CD14-positive monocyte (primary cell): ENCODE data around the gene SLIT3. TPM values are rescaled to one million over a fixed set of nuclear protein-coding genes. Genes with fewer than 3 reads are reported as not detected.

Experiments
- DNase-seq, 3 donors: peaks; one replicate each; pipeline ENCODE4 v3.0.0-alpha.2; 2011 to 2022
- H2AFZ ChIP-seq: 2 replicates; pipeline ENCODE4 v1.6.0; 2012; ENCODE audit warnings: mild to moderate bottlenecking, low read depth, low read length, inconsistent platforms; ENCODE audit not compliant: insufficient read depth, poor library complexity, severe bottlenecking
- H3K27ac ChIP-seq, 2 donors: 1 replicate in 1 of 2; 2 replicates in 1 of 2; pipeline ENCODE4 v1.5.1; 2012 to 2013; ENCODE audit warnings: low read length in 2 of 2, control low read depth in 1 of 2, inconsistent platforms in 1 of 2, low read depth in 1 of 2, mild to moderate bottlenecking in 1 of 2
- H3K27me3 ChIP-seq, 2 donors: one replicate each; pipeline versions ENCODE4 v1.6.0 to v1.6.1; 2011 to 2013; ENCODE audit warnings: low read length in 2 of 2; ENCODE audit not compliant: control insufficient read depth in 2 of 2, insufficient read depth in 2 of 2
- H3K36me3 ChIP-seq, 2 donors: replicated peaks in 1 of 2; 1 replicate in 1 of 2; 2 replicates in 1 of 2; pipeline versions ENCODE4 v1.5.1 to v1.6.1; 2012 to 2013; ENCODE audit warnings: low read length in 2 of 2, control low read depth in 1 of 2, inconsistent platforms in 1 of 2, mild to moderate bottlenecking in 1 of 2; ENCODE audit not compliant: insufficient read depth in 2 of 2, control insufficient read depth in 1 of 2
- H3K4me1 ChIP-seq, 2 donors: 1 replicate in 1 of 2; 2 replicates in 1 of 2; pipeline versions ENCODE4 v1.5.1 to v1.6.1; 2012 to 2013; ENCODE audit warnings: low read length in 2 of 2, control low read depth in 1 of 2, inconsistent platforms in 1 of 2, mild to moderate bottlenecking in 1 of 2, moderate library complexity in 1 of 2; ENCODE audit not compliant: insufficient read depth in 2 of 2, control insufficient read depth in 1 of 2
- H3K4me2 ChIP-seq: replicated peaks from 2 replicates; pipeline ENCODE3; 2012; ENCODE audit warnings: low read length, moderate library complexity, mild to moderate bottlenecking; ENCODE audit not compliant: poor library complexity, severe bottlenecking; ENCODE audit errors: extremely low read depth
- H3K4me3 ChIP-seq, 3 experiments: fragments of 200-600 bp in 1 of 3; sonication (generic) in 1 of 3; replicated peaks in 1 of 3; 1 replicate in 2 of 3; 2 replicates in 1 of 3; pipeline ENCODE4 v1.5.1; 2011 to 2013; ENCODE audit warnings: low read length in 3 of 3, mild to moderate bottlenecking in 3 of 3, control low read depth in 2 of 3, low read depth in 2 of 3, inconsistent platforms in 1 of 3, moderate library complexity in 1 of 3
- H3K79me2 ChIP-seq: 2 replicates; pipeline ENCODE4 v1.6.0; 2012; ENCODE audit warnings: mild to moderate bottlenecking, control low read depth, inconsistent platforms, low read length, moderate library complexity; ENCODE audit not compliant: insufficient read depth
- H3K9ac ChIP-seq: 2 replicates; pipeline ENCODE4 v1.6.0; 2017; ENCODE audit warnings: low read length, mild to moderate bottlenecking; ENCODE audit not compliant: insufficient read depth, poor library complexity, severe bottlenecking
- H3K9me3 ChIP-seq, 2 donors: replicated peaks in 1 of 2; 1 replicate in 1 of 2; 2 replicates in 1 of 2; pipeline versions ENCODE4 v1.5.1 to v1.6.1; 2012 to 2013; ENCODE audit warnings: low read length in 2 of 2, control low read depth in 1 of 2; ENCODE audit not compliant: control insufficient read depth in 1 of 2, insufficient read depth in 1 of 2
- H4K20me1 ChIP-seq: 2 replicates; pipeline ENCODE4 v1.6.0; 2012; ENCODE audit warnings: mild to moderate bottlenecking, low read length, control low read depth, moderate library complexity; ENCODE audit not compliant: insufficient read depth
- H3K27ac Mint-ChIP-seq, 7 donors: one replicate each; pipeline ENCODE4 v1.8.0; 2020; ENCODE audit warnings: mild to moderate bottlenecking in 7 of 7, mixed read lengths in 7 of 7, moderate library complexity in 6 of 7, inconsistent platforms in 2 of 7
- H3K27me3 Mint-ChIP-seq, 3 donors: one replicate each; pipeline ENCODE4 v1.8.0; 2021 to 2022; ENCODE audit warnings: low read depth in 3 of 3, mild to moderate bottlenecking in 3 of 3, mixed read lengths in 3 of 3, moderate library complexity in 3 of 3, inconsistent platforms in 1 of 3
- H3K36me3 Mint-ChIP-seq, 2 donors: one replicate each; pipeline ENCODE4 v1.8.0; 2020; ENCODE audit warnings: mixed read lengths in 2 of 2, inconsistent platforms in 1 of 2, mild to moderate bottlenecking in 1 of 2
- H3K4me1 Mint-ChIP-seq: one replicate; pipeline ENCODE4 v1.8.0; 2020; ENCODE audit warnings: mild to moderate bottlenecking, mixed read lengths
- H3K4me3 Mint-ChIP-seq, 2 donors: one replicate each; pipeline ENCODE4 v1.8.0; 2020; ENCODE audit warnings: mild to moderate bottlenecking in 2 of 2, mixed read lengths in 2 of 2, moderate library complexity in 1 of 2
- H3K9me3 Mint-ChIP-seq, 7 donors: one replicate each; pipeline ENCODE4 v1.8.0; 2020 to 2022; ENCODE audit warnings: mixed read lengths in 7 of 7, mild to moderate bottlenecking in 6 of 7, moderate library complexity in 6 of 7, inconsistent platforms in 2 of 7
- WGBS: methylation state at CpG from one replicate; pipeline ENCODE4 v1.1.5; 2013; ENCODE audit warnings: missing lambda C conversion rate; ENCODE audit not compliant: insufficient coverage; 5-methylcytosine and 5-hydroxymethylcytosine counted together
- intact Hi-C, 2 donors: fragments of 100-400 bp; cut with micrococcal nuclease; formaldehyde crosslinking; loops; one replicate each; pipeline versions ENCODE4 v1.15.0 to v1.15.1; 2023
- polyA plus RNA-seq, 3 donors: library from polyadenylated mRNA; depleted of rRNA in 1 of 3; unstranded in 2 of 3; stranded (reverse) in 1 of 3; fragments of 300-500 nt in 2 of 3; fragments of >200 nt in 1 of 3; fragmentation: Illumina TruSeq in 2 of 3; gene quantifications; 1 replicate in 2 of 3; 2 replicates in 1 of 3; pipeline ENCODE4 v1.2.3, GENCODE V29; 2012 to 2021
- TF ChIP-seq, protein P1 (sequence below): fragments of 200-600 bp; IDR thresholded peaks from one replicate; pipeline ENCODE4 v1.8.0; 2022; ENCODE audit warnings: antibody characterized with exemption, mild to moderate bottlenecking

SLIT3 gene
- polyA plus RNA-seq, 3 donors: not detected

DNA sequence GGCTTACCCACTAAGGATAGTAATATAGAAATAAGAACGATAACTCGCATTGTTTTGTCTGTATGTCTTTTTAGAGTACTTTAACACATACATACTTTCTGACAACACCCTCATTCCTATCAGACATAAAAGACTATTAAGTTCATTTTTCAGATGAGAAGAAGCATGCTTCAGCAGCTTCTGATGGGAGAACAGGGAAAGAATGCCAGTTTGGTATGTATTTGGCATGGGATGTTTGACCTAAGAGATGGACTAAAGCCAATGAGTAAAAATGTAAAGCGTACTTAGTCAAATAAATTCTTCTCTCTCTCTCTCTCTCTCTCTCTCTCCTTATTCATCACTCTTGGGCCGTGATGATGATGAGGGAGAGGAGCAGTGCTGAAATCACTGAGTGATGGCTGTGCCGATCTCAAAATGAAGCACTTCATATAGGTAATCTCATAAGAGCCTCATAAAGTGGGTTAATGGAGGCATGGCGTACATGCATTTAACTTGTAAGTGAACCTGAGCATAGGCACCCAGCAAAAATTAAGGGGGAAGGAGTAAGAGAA lies 71.5 kb downstream of the SLIT3 start:
- no peaks in the 10 kb centered on the region for H4K20me1 ChIP-seq
- Mint-ChIP-seq H3K9me3 (peaks cover 2 to 7% (median 4%) of the 10 kb centered on the region in 7 donors), H3K4me1 (no peaks in the 10 kb centered on the region), H3K27ac (no peak overlapping the region), H3K36me3 (no peaks in the 10 kb centered on the region), H3K4me3 (no peak overlapping the region), H3K27me3 (no peaks in the 10 kb centered on the region)
- H3K9me3 ChIP-seq: no peaks in the 10 kb centered on the region
- TF ChIP-seq, protein P1, sequence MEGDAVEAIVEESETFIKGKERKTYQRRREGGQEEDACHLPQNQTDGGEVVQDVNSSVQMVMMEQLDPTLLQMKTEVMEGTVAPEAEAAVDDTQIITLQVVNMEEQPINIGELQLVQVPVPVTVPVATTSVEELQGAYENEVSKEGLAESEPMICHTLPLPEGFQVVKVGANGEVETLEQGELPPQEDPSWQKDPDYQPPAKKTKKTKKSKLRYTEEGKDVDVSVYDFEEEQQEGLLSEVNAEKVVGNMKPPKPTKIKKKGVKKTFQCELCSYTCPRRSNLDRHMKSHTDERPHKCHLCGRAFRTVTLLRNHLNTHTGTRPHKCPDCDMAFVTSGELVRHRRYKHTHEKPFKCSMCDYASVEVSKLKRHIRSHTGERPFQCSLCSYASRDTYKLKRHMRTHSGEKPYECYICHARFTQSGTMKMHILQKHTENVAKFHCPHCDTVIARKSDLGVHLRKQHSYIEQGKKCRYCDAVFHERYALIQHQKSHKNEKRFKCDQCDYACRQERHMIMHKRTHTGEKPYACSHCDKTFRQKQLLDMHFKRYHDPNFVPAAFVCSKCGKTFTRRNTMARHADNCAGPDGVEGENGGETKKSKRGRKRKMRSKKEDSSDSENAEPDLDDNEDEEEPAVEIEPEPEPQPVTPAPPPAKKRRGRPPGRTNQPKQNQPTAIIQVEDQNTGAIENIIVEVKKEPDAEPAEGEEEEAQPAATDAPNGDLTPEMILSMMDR: no peak
- H3K27ac ChIP-seq: no peak overlapping the region
- WGBS: no CpG with 5 or more reads among the region's 6 CpGs
- no peaks in the 10 kb centered on the region for H3K27me3 ChIP-seq
- no peaks in the 10 kb centered on the region for H3K4me1 ChIP-seq
- H3K9ac ChIP-seq: no peak overlapping the region
- H2AFZ ChIP-seq: no peak overlapping the region
- H3K4me3 ChIP-seq: no peak overlapping the region
- intact Hi-C loops: no loop called here
- no peaks in the 10 kb centered on the region for H3K36me3 ChIP-seq
- no peak for DNase-seq
- H3K79me2 ChIP-seq: no peaks in the 10 kb centered on the region
- no peak overlapping the region for H3K4me2 ChIP-seq

DNA sequence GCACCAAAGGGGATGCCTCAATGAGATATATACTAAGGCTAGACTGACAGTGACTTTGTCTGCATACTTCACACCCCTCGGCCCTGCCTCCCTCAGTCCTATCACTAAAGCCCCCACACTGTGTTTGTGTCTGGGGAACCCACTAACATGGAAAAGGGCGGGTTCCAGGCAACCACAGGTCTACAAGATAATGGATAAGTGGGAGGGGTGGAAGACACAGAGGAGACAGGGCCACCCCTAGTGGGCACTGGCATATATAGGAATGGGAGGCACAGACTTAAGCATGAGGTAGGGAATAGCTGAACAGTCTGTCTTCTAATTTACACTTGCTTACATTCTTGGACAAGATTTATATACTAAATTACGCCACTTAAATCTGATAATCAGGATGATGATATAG lies 74.0 kb downstream of the SLIT3 start:
- Histone ChIP-seq H3K9ac (no peak overlapping the region), H2AFZ (no peak overlapping the region), H3K4me3 (no peak overlapping the region), H3K27ac (no peak overlapping the region), H3K9me3 (no peaks in the 10 kb centered on the region), H3K4me1 (no peaks in the 10 kb centered on the region), H3K79me2 (no peaks in the 10 kb centered on the region), H3K4me2 (no peak overlapping the region), H3K27me3 (no peaks in the 10 kb centered on the region), H4K20me1 (no peaks in the 10 kb centered on the region), H3K36me3 (no peaks in the 10 kb centered on the region)
- Mint-ChIP-seq H3K27ac (no peak overlapping the region), H3K9me3 (peaks cover 0 to 5% (median 2%) of the 10 kb centered on the region in 7 donors), H3K4me1 (no peaks in the 10 kb centered on the region), H3K4me3 (no peak overlapping the region), H3K27me3 (peaks cover 0 to 2% (median 0%) of the 10 kb centered on the region in 3 donors), H3K36me3 (no peaks in the 10 kb centered on the region)
- TF ChIP-seq, protein P1: no peak
- intact Hi-C loops: no loop called here
- 80% methylated on average over 1 of the region's 3 CpGs for WGBS
- no peak for DNase-seq
